B cell (primary cell): ENCODE data around the gene ADM2. TPM values are rescaled to one million over a fixed set of nuclear protein-coding genes. Genes with fewer than 3 reads are reported as not detected.

ENCODE experiments used
- ATAC-seq: fragments of 200-7000 bp; cut with Tn5 transposase; one replicate; pipeline ENCODE4 v1.10.0; 2021; ENCODE audit warnings: low read depth, mild to moderate bottlenecking, moderate number of reproducible peaks, moderate library complexity
- CTCF ChIA-PET: fragments of 350-600 bp; sonication (Branson Sonifier 250); formaldehyde crosslinking; loops from one replicate; lab custom pipeline; 2021; ENCODE audit warnings: antibody characterized with exemption, inconsistent platforms; lab: Charles Lee
- POLR2A ChIA-PET: fragments of 350-600 bp; sonication (Branson Sonifier 250); formaldehyde crosslinking; loops from one replicate; lab custom pipeline; 2021; ENCODE audit warnings: antibody characterized with exemption; lab: Charles Lee
- DNase-seq: peaks from one replicate; pipeline ENCODE4 v3.0.0; 2013
- H2AFZ ChIP-seq: 2 replicates; pipeline ENCODE4 v1.6.1; 2012; ENCODE audit warnings: mild to moderate bottlenecking, low read depth, low read length; ENCODE audit not compliant: insufficient read depth, poor library complexity, severe bottlenecking
- H3K27ac ChIP-seq, 2 donors: 1 replicate in 1 of 2; 2 replicates in 1 of 2; pipeline ENCODE4 v1.5.1; 2012 to 2013; ENCODE audit warnings: low read length in 2 of 2, mild to moderate bottlenecking in 2 of 2, moderate library complexity in 1 of 2
- H3K27me3 ChIP-seq, 4 experiments: fragments of 200-600 bp in 1 of 4; sonication (generic) in 1 of 4; replicated peaks in 1 of 4; 1 replicate in 2 of 4; 2 replicates in 2 of 4; pipeline versions ENCODE4 v1.6.1 to v1.7.0; 2013 to 2016; ENCODE audit warnings: low read length in 3 of 4, mild to moderate bottlenecking in 2 of 4, mixed read lengths in 1 of 4, moderate library complexity in 1 of 4; ENCODE audit not compliant: insufficient read depth in 4 of 4, control insufficient read depth in 3 of 4; ENCODE audit errors: control extremely low read depth in 1 of 4
- H3K36me3 ChIP-seq, 2 experiments: replicated peaks in 1 of 2; 1 replicate in 1 of 2; 2 replicates in 1 of 2; pipeline versions ENCODE4 v1.6.1 to v1.7.1; 2013; ENCODE audit warnings: low read length in 1 of 2; ENCODE audit not compliant: insufficient read depth in 2 of 2, control insufficient read depth in 1 of 2; ENCODE audit errors: control extremely low read depth in 1 of 2, extremely low read depth in 1 of 2
- H3K4me1 ChIP-seq, 2 donors: fragments of 200-600 bp in 1 of 2; sonication (generic) in 1 of 2; 1 replicate in 1 of 2; 2 replicates in 1 of 2; pipeline versions ENCODE4 v1.5.1 to v1.6.1; 2013 to 2017; ENCODE audit warnings: low read length in 2 of 2; ENCODE audit not compliant: control insufficient read depth in 2 of 2, insufficient read depth in 2 of 2
- H3K4me2 ChIP-seq: replicated peaks from 2 replicates; pipeline ENCODE3; 2012; ENCODE audit warnings: mild to moderate bottlenecking, low read depth, low read length; ENCODE audit not compliant: poor library complexity, severe bottlenecking
- H3K4me3 ChIP-seq, 5 experiments: fragments of 200-600 bp in 1 of 5; sonication (generic) in 1 of 5; 1 replicate in 3 of 5; 2 replicates in 2 of 5; pipeline versions ENCODE4 v1.5.1 to v1.7.0; 2011 to 2016; ENCODE audit warnings: low read length in 4 of 5, mild to moderate bottlenecking in 4 of 5, low read depth in 2 of 5, control low read depth in 1 of 5, moderate library complexity in 1 of 5; ENCODE audit not compliant: insufficient read depth in 1 of 5; ENCODE audit errors: control extremely low read depth in 1 of 5, extremely low read depth in 1 of 5
- H3K79me2 ChIP-seq: fragments of 200-600 bp; sonication (generic); one replicate; pipeline ENCODE4 v1.6.0; 2016; ENCODE audit warnings: low read length; ENCODE audit not compliant: control insufficient read depth, insufficient read depth
- H3K9ac ChIP-seq: fragments of 200-600 bp; sonication (generic); 2 replicates; pipeline ENCODE4 v1.6.1; 2017; ENCODE audit warnings: mild to moderate bottlenecking, low read length, moderate library complexity
- H3K9me3 ChIP-seq, 3 donors: one replicate each; pipeline versions ENCODE4 v1.6.1 to v1.7.1; 2013; ENCODE audit warnings: low read length in 2 of 3; ENCODE audit not compliant: control insufficient read depth in 2 of 3, insufficient read depth in 1 of 3; ENCODE audit errors: control extremely low read depth in 1 of 3
- H4K20me1 ChIP-seq: 2 replicates; pipeline ENCODE4 v1.6.0; 2012; ENCODE audit warnings: mild to moderate bottlenecking, low read length; ENCODE audit not compliant: insufficient read depth, control insufficient read depth, poor library complexity, severe bottlenecking
- H3K27ac Mint-ChIP-seq: one replicate; pipeline ENCODE4 v1.8.0; 2021; ENCODE audit warnings: mixed read lengths
- H3K27me3 Mint-ChIP-seq: one replicate; pipeline ENCODE4 v1.8.0; 2021; ENCODE audit warnings: mixed read lengths
- H3K4me1 Mint-ChIP-seq: one replicate; pipeline ENCODE4 v1.8.0; 2021; ENCODE audit warnings: mixed read lengths
- H3K4me3 Mint-ChIP-seq: one replicate; pipeline ENCODE4 v1.8.0; 2021; ENCODE audit warnings: mixed read lengths
- H3K9me3 Mint-ChIP-seq: one replicate; pipeline ENCODE4 v1.8.0; 2022; ENCODE audit warnings: mixed read lengths; ENCODE audit not compliant: insufficient read depth
- CTCF ChIP-seq: fragments of 200-600 bp; IDR thresholded peaks from one replicate; pipeline ENCODE4 v1.8.0; 2022; ENCODE audit warnings: antibody characterized with exemption, mild to moderate bottlenecking
- EZH2 ChIP-seq: IDR thresholded peaks from 2 replicates; pipeline ENCODE4 v1.6.1; 2012; ENCODE audit warnings: borderline replicate concordance, low read depth, mild to moderate bottlenecking, moderate library complexity, low read length; ENCODE audit not compliant: insufficient read depth, poor library complexity, severe bottlenecking
- WGBS: methylation state at CpG from one replicate; pipeline ENCODE4 v1.1.5; 2013; ENCODE audit warnings: missing lambda C conversion rate; ENCODE audit not compliant: insufficient coverage; 5-methylcytosine and 5-hydroxymethylcytosine counted together
- intact Hi-C: fragments of 100-400 bp; cut with micrococcal nuclease; formaldehyde crosslinking; loops from one replicate; pipeline ENCODE4 v1.10.0; 2022
- polyA plus RNA-seq: library from polyadenylated mRNA; depleted of rRNA; stranded (reverse); fragments of >200 nt; gene quantifications from 2 replicates; pipeline ENCODE4 v1.2.3, GENCODE V29; 2012
- total RNA-seq, 2 donors: library from RNA; stranded (reverse); fragments of 120-200 nt in 1 of 2; gene quantifications; 1 replicate in 1 of 2; 2 replicates in 1 of 2; pipeline versions ENCODE4 v1.2.3 to v1.2.4, GENCODE V29; 2013 to 2022

ADM2 gene
- total and polyA plus RNA-seq, 2 donors (not counting 1 experiment from before 2014, with no cell fraction given), result 0.67 to 3.7 TPM

DNA sequence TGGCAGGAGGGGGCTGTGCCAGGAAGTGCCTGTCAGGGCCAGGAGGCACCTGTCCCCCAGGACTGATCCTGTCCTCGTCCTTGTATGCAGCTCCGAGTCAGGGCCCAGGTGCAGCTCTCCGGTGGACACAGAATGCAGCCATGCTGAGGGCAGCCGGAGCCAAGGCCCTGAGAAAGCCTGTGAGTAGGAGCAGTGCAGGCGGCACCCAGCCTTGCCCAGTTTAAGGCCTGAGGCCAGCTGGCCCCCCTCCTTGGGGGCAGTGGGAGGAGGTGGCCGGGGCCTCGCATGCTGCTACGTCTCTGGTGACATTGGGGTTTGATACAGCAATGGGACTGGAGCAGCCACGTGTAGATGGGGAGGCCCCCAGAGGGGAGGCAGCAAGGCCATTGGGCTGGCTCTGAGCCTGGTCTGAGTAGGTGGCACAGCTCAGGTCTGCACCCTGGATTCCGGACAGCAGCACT lies 41.4 kb upstream of the ADM2 start:
- H3K4me1 ChIP-seq, result peaks cover 0 to under 1% of the 10 kb centered on the region in 2 donors
- H3K4me2 ChIP-seq, result no peak overlapping the region
- no peaks in the 10 kb centered on the region for H4K20me1 ChIP-seq
- POLR2A ChIA-PET, result no interaction called here
- H3K27me3 ChIP-seq, result no peaks in the 10 kb centered on the region
- no peaks in the 10 kb centered on the region for H3K9me3 ChIP-seq
- H3K4me1 Mint-ChIP-seq, result peaks cover 5% of the 10 kb centered on the region
- CTCF ChIA-PET, result interaction anchor here (0.9 to 2.1 kb wide), 5 partner anchors 10 to 92 kb away, joined by 3 to 8 read pairs (median 5); partner anchors contain the start of gene SCO2
- H2AFZ ChIP-seq, result no peak overlapping the region
- peak overlapping the region; percentile 37 for H3K27ac Mint-ChIP-seq
- H3K27ac ChIP-seq, result no peak overlapping the region
- 95% methylated on average over 10 of the region's 10 CpGs for WGBS
- intact Hi-C loops, result no loop called here
- H3K79me2 ChIP-seq, result no peaks in the 10 kb centered on the region
- TF ChIP-seq EZH2 (no peak), CTCF (no peak)
- H3K9ac ChIP-seq, result no peak overlapping the region
- ATAC-seq (no peak), DNase-seq (no peak)
- no peak overlapping the region for H3K4me3 ChIP-seq
- peaks cover 0 to 52% of the 10 kb centered on the region in 2 experiments for H3K36me3 ChIP-seq
- H3K9me3 Mint-ChIP-seq, result no peaks in the 10 kb centered on the region
- H3K27me3 Mint-ChIP-seq, result no peaks in the 10 kb centered on the region
- H3K4me3 Mint-ChIP-seq, result no peak overlapping the region

DNA sequence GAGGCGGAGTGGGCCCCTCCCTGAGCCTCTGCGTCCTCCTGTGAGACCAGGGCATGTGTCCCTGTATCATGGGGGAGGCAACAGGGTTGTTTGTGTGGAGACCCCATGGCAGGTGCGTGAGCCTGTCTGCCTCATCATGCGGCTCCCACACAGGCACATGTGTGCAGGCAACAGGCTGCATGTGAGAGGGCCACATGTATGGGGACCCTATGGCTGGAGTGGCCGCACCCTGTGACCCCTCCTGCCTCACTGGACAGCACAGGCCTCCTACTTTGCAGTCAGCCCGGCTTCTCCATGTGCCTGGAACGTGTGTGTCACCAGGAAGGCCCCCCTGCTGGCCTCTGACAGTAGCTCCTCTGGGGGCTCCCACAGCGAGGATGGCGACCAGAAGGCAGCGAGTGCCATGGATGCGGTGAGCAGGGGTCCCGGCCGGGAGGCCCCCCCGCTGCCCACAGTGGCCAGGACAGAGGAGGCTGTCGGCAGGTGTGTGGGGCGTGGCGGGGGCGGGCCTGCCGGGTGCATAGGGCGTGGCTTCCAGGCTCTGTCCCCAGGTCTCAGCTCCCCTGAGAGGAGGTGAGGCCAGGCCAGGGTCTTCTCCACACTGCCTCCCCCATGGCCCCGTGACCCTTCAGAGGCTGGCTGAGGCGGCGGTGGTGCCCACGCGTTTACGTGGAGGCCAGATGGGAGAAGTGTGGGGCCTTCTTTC lies 40.6 kb upstream of the ADM2 start:
- DNase-seq, result no peak
- ChIA-PET POLR2A (no interaction called here), CTCF (interaction anchor here (0.6 to 1.4 kb wide), 4 partner anchors 9 to 201 kb away, joined by 3 to 5 read pairs (median 4); partner anchors contain the start of gene SCO2)
- Histone ChIP-seq H3K9me3 (no peaks in the 10 kb centered on the region), H3K4me3 (no peak overlapping the region), H3K36me3 (peaks cover 0 to 46% of the 10 kb centered on the region in 2 experiments), H3K9ac (no peak overlapping the region), H3K4me2 (no peak overlapping the region), H3K79me2 (no peaks in the 10 kb centered on the region), H4K20me1 (peaks cover 8% of the 10 kb centered on the region), H3K27ac (no peak overlapping the region), H3K4me1 (peaks cover 8% of the 10 kb centered on the region in 2 donors), H3K27me3 (no peaks in the 10 kb centered on the region), H2AFZ (no peak overlapping the region)
- 92% methylated on average over 25 of the region's 26 CpGs for WGBS
- Mint-ChIP-seq H3K27ac (no peak overlapping the region), H3K4me1 (peaks cover 13% of the 10 kb centered on the region), H3K27me3 (no peaks in the 10 kb centered on the region), H3K9me3 (no peaks in the 10 kb centered on the region), H3K4me3 (no peak overlapping the region)
- TF ChIP-seq CTCF (no peak), EZH2 (no peak)
- intact Hi-C loops, result no loop called here
- no peak for ATAC-seq
